IPS-20b (cell line): ENCODE measurements around the gene SLC50A1.
A peak's percentile ranks its signal among the peaks of the same experiment; 100 is the strongest.

Experiments used
- H3K27ac ChIP-seq: one replicate; pipeline ENCODE4 v1.5.1; 2013; ENCODE audit warnings: low read length
- H3K27me3 ChIP-seq: 2 replicates; pipeline ENCODE4 v1.6.1; 2013; ENCODE audit warnings: mild to moderate bottlenecking, low read length, inconsistent platforms; ENCODE audit not compliant: insufficient read depth
- H3K36me3 ChIP-seq: 2 replicates; pipeline ENCODE4 v1.6.1; 2013; ENCODE audit warnings: low read depth, mild to moderate bottlenecking, inconsistent platforms, low read length, moderate library complexity; ENCODE audit not compliant: insufficient read depth
- H3K4me1 ChIP-seq: 2 replicates; pipeline ENCODE4 v1.6.1; 2013; ENCODE audit warnings: mild to moderate bottlenecking, control low read depth, inconsistent platforms, low read length, moderate library complexity; ENCODE audit not compliant: insufficient read depth
- H3K4me3 ChIP-seq: 2 replicates; pipeline ENCODE4 v1.5.1; 2013; ENCODE audit warnings: mild to moderate bottlenecking, low read length, inconsistent platforms
- H3K9ac ChIP-seq: 2 replicates; pipeline ENCODE4 v1.6.1; 2013; ENCODE audit warnings: low read depth, mild to moderate bottlenecking, inconsistent platforms, low read length, moderate library complexity
- H3K9me3 ChIP-seq: 2 replicates; pipeline ENCODE4 v1.6.1; 2013; ENCODE audit warnings: mild to moderate bottlenecking, low read depth, low read length, inconsistent platforms; ENCODE audit not compliant: insufficient read depth

Gene SLC50A1

DNA sequence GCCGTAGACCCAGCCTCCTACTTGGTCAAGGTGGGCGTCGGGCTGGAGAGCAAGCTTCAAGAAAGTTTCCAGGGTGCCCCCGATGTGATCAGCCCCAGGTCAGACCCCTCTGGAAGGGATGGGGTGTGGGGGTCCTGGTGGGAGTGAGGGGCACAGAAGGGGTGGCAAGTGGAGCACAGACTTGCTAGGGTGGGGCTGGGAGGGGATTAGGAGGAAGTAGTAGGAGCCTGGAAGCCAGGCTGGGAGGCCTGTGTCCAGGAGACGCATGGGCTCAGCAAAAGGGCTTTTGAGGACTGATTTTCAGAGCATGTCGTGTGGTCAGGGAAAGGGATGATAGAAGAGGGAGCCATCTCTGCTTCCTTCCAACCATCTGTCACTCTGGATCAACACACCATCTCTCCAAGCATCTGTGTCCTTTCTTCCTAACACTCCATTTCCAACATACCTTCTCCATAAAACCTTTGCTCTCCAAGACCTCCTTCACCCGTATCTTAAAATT, 46.4 kb downstream of the SLC50A1 start:
- Histone ChIP-seq H3K27ac (no peak overlapping the region), H3K9me3 (no peaks in the 10 kb centered on the region), H3K4me3 (no peak overlapping the region), H3K27me3 (no peaks in the 10 kb centered on the region), H3K9ac (no peak overlapping the region), H3K4me1 (peaks cover 11% of the 10 kb centered on the region; the same call in 1 of the 2 replicates), H3K36me3 (peaks cover 38% of the 10 kb centered on the region)

- H3K9ac ChIP-seq: no peak overlapping the region
- peaks cover 11% of the 10 kb centered on the region; the same call in 1 of the 2 replicates for H3K4me1 ChIP-seq
These were observed 48.1 kb downstream of the SLC50A1 start for GRCh38 chr1:155183775-155184221.

GRCh38 chr1:155184351-155184811, 48.7 kb downstream of the SLC50A1 start:
- Histone ChIP-seq H3K4me3 (no peak overlapping the region), H3K4me1 (peaks cover 11% of the 10 kb centered on the region; the same call in 1 of the 2 replicates), H3K36me3 (peaks cover 18% of the 10 kb centered on the region), H3K9ac (no peak overlapping the region), H3K27ac (no peak overlapping the region), H3K27me3 (no peaks in the 10 kb centered on the region), H3K9me3 (no peaks in the 10 kb centered on the region)

More at GRCh38 chr1:155183775-155184221, 48.1 kb downstream of the SLC50A1 start:
- H3K4me3 ChIP-seq: no peak overlapping the region
- no peak overlapping the region for H3K27ac ChIP-seq
- H3K36me3 ChIP-seq: peaks cover 24% of the 10 kb centered on the region
- H3K27me3 ChIP-seq: no peaks in the 10 kb centered on the region
- no peaks in the 10 kb centered on the region for H3K9me3 ChIP-seq

GRCh38 chr1:155184835-155185782, 49.5 kb downstream of the SLC50A1 start:
- peaks cover 11% of the 10 kb centered on the region; the same call in 1 of the 2 replicates for H3K4me1 ChIP-seq
- peak overlapping the region; percentile 2 for H3K9ac ChIP-seq
- no peaks in the 10 kb centered on the region for H3K9me3 ChIP-seq
- no peaks in the 10 kb centered on the region for H3K27me3 ChIP-seq
- no peak overlapping the region for H3K4me3 ChIP-seq
- H3K36me3 ChIP-seq: peaks cover 10% of the 10 kb centered on the region; the same call in 1 of the 2 replicates
- H3K27ac ChIP-seq: no peak overlapping the region

DNA sequence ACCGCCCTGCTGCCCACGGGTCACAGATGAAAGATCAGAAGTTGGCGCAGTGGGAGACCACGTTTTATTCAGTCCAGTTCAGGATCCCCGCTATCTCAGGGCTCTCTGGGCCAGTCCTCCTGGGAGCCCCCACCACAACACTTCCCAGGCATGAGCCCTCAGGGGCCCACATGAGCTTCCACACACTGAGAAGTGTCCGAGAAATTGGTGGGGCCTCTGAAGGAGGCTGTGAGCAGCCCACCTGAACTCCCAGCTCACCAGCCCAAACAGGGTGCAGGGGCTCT, 50.1 kb downstream of the SLC50A1 start:
- H3K36me3 ChIP-seq: peaks cover 10% of the 10 kb centered on the region; the same call in 1 of the 2 replicates
- H3K27me3 ChIP-seq: no peaks in the 10 kb centered on the region
- H3K27ac ChIP-seq: no peak overlapping the region
- H3K9ac ChIP-seq: peak overlapping the region; percentile 2
- peaks cover 11% of the 10 kb centered on the region; the same call in 1 of the 2 replicates for H3K4me1 ChIP-seq
- H3K9me3 ChIP-seq: no peaks in the 10 kb centered on the region
- no peak overlapping the region for H3K4me3 ChIP-seq

- H3K4me3 ChIP-seq: no peak overlapping the region
- no peaks in the 10 kb centered on the region for H3K27me3 ChIP-seq
- H3K9ac ChIP-seq: peak overlapping the region; percentile 2
- peaks cover 10% of the 10 kb centered on the region; the same call in 1 of the 2 replicates for H3K36me3 ChIP-seq
- H3K9me3 ChIP-seq: no peaks in the 10 kb centered on the region
- H3K27ac ChIP-seq: no peak overlapping the region
- H3K4me1 ChIP-seq: peaks cover 11% of the 10 kb centered on the region; the same call in 1 of the 2 replicates
These were observed 50.6 kb downstream of the SLC50A1 start for GRCh38 chr1:155186067-155186793.

GRCh38 chr1:155186794-155187455, 51.3 kb downstream of the SLC50A1 start:
- Histone ChIP-seq H3K27me3 (no peaks in the 10 kb centered on the region), H3K9me3 (no peaks in the 10 kb centered on the region), H3K36me3 (peaks cover 5% of the 10 kb centered on the region; the same call in 1 of the 2 replicates), H3K4me1 (peaks cover 11% of the 10 kb centered on the region; the same call in 1 of the 2 replicates), H3K27ac (no peak overlapping the region), H3K4me3 (no peak overlapping the region), H3K9ac (peak overlapping the region; percentile 2; the same call in 1 of the 2 replicates)

- Histone ChIP-seq H3K27ac (no peak overlapping the region), H3K27me3 (no peaks in the 10 kb centered on the region)
These were observed 51.8 kb downstream of the SLC50A1 start for GRCh38 chr1:155187456-155187891.

GRCh38 chr1:155188268-155188667, 52.6 kb downstream of the SLC50A1 start:
- no peak overlapping the region for H3K4me3 ChIP-seq
- H3K9ac ChIP-seq: no peak overlapping the region
- H3K4me1 ChIP-seq: peaks cover 15% of the 10 kb centered on the region; the same call in 1 of the 2 replicates
- H3K36me3 ChIP-seq: no peaks in the 10 kb centered on the region
- H3K27ac ChIP-seq: no peak overlapping the region
- H3K9me3 ChIP-seq: no peaks in the 10 kb centered on the region
- no peaks in the 10 kb centered on the region for H3K27me3 ChIP-seq

More at GRCh38 chr1:155187456-155187891, 51.8 kb downstream of the SLC50A1 start:
- Histone ChIP-seq H3K9ac (no peak overlapping the region), H3K4me3 (no peak overlapping the region), H3K4me1 (peaks cover 13% of the 10 kb centered on the region; the same call in 1 of the 2 replicates), H3K9me3 (no peaks in the 10 kb centered on the region), H3K36me3 (peaks cover 2% of the 10 kb centered on the region; the same call in 1 of the 2 replicates)
